Activated CD4-positive, alpha-beta T cell treated with anti-CD3 and anti-CD28 coated beads for 36 hours (primary cell): ENCODE results near the gene KRTAP5-4. TPM values are rescaled to one million over a fixed set of nuclear protein-coding genes. Genes with fewer than 3 reads are reported as not detected.
"Not testable (repeated sequence)": the region's sequence is repeated elsewhere in the genome, so short reads cannot be mapped to it uniquely, and the experiment has no call there.

Experiments
- ATAC-seq: fragments of 200-7000 bp; cut with Tn5 transposase; one replicate; pipeline ENCODE4 v1.10.0; 2021; ENCODE audit warnings: mild to moderate bottlenecking, moderate library complexity
- CTCF ChIA-PET: fragments of 350-600 bp; sonication (Branson Sonifier 250); formaldehyde crosslinking; loops from one replicate; lab custom pipeline; 2021; ENCODE audit warnings: antibody characterized with exemption; lab: Charles Lee
- POLR2A ChIA-PET: fragments of 350-600 bp; sonication (Branson Sonifier 250); formaldehyde crosslinking; loops from one replicate; lab custom pipeline; 2021; ENCODE audit warnings: antibody characterized with exemption, inconsistent platforms; lab: Charles Lee
- DNase-seq: peaks from one replicate; pipeline ENCODE4 v3.0.0-alpha.2; 2020
- H3K27ac Mint-ChIP-seq: one replicate; pipeline ENCODE4 v1.8.0; 2021; ENCODE audit warnings: mixed read lengths
- H3K27me3 Mint-ChIP-seq: one replicate; pipeline ENCODE4 v1.8.0; 2021; ENCODE audit warnings: mixed read lengths
- H3K36me3 Mint-ChIP-seq: one replicate; pipeline ENCODE4 v1.8.0; 2021; ENCODE audit warnings: low read depth, mixed read lengths
- H3K4me1 Mint-ChIP-seq: one replicate; pipeline ENCODE4 v1.8.0; 2021; ENCODE audit warnings: mixed read lengths
- H3K4me3 Mint-ChIP-seq: one replicate; pipeline ENCODE4 v1.8.0; 2021; ENCODE audit warnings: mild to moderate bottlenecking, moderate library complexity, mixed read lengths
- H3K9me3 Mint-ChIP-seq: one replicate; pipeline ENCODE4 v1.8.0; 2021; ENCODE audit warnings: low read depth, mixed read lengths
- intact Hi-C, 2 experiments: fragments of 100-400 bp; cut with DNase I in 1 of 2; cut with micrococcal nuclease in 1 of 2; formaldehyde crosslinking; loops; one replicate each; pipeline versions ENCODE4 v1.14.2 to v1.15.1; 2022 to 2024; cut with DNase I, micrococcal nuclease
- total RNA-seq, 2 experiments: library from RNA; stranded (reverse); gene quantifications; one replicate each; pipeline ENCODE4 v1.2.3, GENCODE V29; 2021

Gene KRTAP5-4
- total RNA-seq, 2 experiments from 2014 or later = not detected

DNA sequence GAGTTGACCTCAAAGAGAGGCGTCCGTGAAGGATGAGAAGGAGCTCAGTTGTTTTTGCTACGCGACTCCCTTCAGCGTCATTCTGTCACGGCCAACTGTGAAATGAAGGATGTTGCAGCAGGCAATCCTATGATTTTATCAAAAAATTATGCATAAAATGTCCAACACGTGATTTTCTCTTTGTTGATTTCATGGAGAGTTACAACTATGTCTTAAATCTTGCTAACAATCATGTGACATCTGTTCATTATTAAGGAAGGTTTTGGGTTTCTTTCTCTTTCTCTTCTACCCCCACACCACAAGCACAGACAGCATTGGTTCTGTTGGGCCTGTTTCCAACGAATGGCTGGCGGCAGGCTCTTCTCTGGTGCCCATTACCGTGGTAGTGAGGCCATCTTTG is 3.7 kb downstream of the KRTAP5-4 start:
- CTCF ChIA-PET = interaction anchor here (1.5 to 1.6 kb wide), 2 partner anchors 13 to 28 kb away, joined by 3 to 7 read pairs; no protein-coding TSS in a partner anchor
- H3K4me1 Mint-ChIP-seq = peaks cover 5% of the 10 kb centered on the region
- ATAC-seq = no peak

DNA sequence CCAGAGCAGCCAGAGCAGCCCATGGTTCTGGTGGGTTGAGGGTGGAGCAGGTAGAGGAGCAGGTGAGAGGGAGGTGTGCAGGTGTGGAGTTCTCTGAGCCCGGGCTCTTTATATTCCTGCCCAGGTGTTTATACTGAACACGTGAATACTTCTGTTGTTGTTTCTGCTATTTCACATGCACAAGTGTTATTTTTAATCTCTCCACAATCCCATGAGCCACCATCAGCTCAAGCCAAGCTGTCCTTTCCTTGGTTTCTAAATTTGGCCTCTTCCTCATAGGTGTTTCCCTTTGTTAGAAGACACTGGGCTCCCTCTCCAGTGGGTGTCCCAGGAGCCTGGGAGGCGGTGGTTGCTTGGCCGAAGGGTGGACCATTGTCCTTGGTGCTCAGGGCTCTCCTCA is 13.6 kb downstream of the KRTAP5-4 start, which contains the start of gene KRTAP5-3:
KRTAP5-3 (minus strand) TSS at position 101 of the 400 bp plus-strand sequence; CDS start at position 23, 78 bp downstream.
- ATAC-seq (no peak), DNase-seq (no peak)
- Mint-ChIP-seq H3K27me3 (peaks cover 18% of the 10 kb centered on the region), H3K4me3 (no peak within 1 kb of the TSS), H3K27ac (no peak within 1 kb of the TSS), H3K36me3 (no peaks in the 10 kb centered on the region), H3K9me3 (no peaks in the 10 kb centered on the region), H3K4me1 (peaks cover 7% of the 10 kb centered on the region)
- POLR2A ChIA-PET = interaction anchor here (0.6 kb wide), 1 partner anchor 9 kb away, joined by 3 read pairs; no protein-coding TSS in a partner anchor
- CTCF ChIA-PET = interaction anchor here (0.5 to 1.5 kb wide), 3 partner anchors 11 to 20 kb away, joined by 3 to 5 read pairs (median 3); no protein-coding TSS in a partner anchor
- intact Hi-C loops = no loop called here

More for the DNA sequence above, 3.7 kb downstream of the KRTAP5-4 start:
- Mint-ChIP-seq H3K27ac (no peak overlapping the region), H3K36me3 (no peaks in the 10 kb centered on the region), H3K9me3 (no peaks in the 10 kb centered on the region), H3K27me3 (peaks cover 17% of the 10 kb centered on the region), H3K4me3 (no peak overlapping the region)
- intact Hi-C loops = no loop called here
- no peak for DNase-seq
- POLR2A ChIA-PET = no interaction called here

DNA sequence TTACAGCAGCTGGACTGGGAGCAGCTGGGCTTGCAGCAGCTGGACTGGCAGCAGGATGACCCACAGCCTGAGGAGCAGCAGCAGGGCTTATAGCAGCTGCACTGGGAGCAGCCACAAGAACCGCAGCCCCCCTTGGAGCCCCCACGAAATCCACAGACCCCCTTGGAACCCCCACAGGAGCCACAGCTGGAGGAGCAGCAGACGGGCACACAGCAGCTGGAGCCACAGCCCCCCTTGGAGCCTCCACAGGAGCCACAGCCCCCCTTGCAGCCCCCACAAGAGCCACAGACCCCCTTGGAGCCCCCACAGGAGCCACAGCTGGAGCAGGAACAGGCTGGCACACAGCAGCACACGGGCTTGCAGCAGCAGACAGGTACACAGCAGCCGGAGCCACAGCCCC is 14.0 kb downstream of the KRTAP5-4 start:
- CTCF ChIA-PET = interaction anchor here (0.5 to 1.5 kb wide), 2 partner anchors 10 to 20 kb away, joined by 3 to 5 read pairs; no protein-coding TSS in a partner anchor
- H3K27ac Mint-ChIP-seq, H3K4me1 Mint-ChIP-seq, DNase-seq, ATAC-seq, H3K4me3 Mint-ChIP-seq, H3K36me3 Mint-ChIP-seq, H3K9me3 Mint-ChIP-seq, intact Hi-C loops: not testable (repeated sequence)
- POLR2A ChIA-PET = interaction anchor here (0.6 kb wide), 1 partner anchor 10 kb away, joined by 3 read pairs; no protein-coding TSS in a partner anchor
- peaks cover 23% of the 10 kb centered on the region for H3K27me3 Mint-ChIP-seq

DNA sequence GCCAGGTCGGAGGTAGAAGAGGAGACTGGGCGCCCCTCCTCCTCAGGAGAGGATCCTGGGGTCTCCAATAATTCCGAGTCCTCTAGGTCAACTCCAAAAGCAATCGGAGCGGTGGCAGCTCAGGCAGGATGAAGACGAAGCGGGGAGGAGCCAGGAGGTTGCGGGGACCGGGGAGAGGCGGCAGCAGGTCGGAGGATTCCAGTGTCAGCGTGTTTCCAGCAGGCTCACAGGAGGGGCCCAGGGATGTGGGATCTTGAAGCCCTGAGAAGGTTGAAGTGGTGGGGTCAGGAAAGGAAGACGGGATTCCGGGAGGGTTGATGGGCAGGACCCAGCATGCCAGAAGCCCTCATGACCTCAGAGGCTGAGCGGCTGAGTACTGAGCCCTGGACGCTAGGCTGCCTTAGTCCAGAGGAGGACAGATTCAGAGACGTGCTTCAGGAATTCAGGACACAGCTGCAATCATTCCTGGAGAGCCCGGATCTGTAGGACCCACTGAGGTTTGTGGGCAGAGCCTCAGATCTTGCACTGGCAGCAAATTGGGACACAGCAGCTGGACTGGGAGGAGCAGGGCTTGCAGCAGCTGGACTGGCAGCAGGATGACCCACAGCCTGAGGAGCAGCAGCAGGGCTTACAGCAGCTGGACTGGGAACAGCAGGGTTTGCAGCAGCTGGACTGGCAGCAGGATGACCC is 14.6 kb downstream of the KRTAP5-4 start:
- H3K36me3 Mint-ChIP-seq, ATAC-seq, CTCF ChIA-PET, H3K4me3 Mint-ChIP-seq, H3K9me3 Mint-ChIP-seq, DNase-seq, H3K27ac Mint-ChIP-seq, intact Hi-C loops, POLR2A ChIA-PET, H3K4me1 Mint-ChIP-seq: not testable (repeated sequence)
- H3K27me3 Mint-ChIP-seq = peaks cover 23% of the 10 kb centered on the region

DNA sequence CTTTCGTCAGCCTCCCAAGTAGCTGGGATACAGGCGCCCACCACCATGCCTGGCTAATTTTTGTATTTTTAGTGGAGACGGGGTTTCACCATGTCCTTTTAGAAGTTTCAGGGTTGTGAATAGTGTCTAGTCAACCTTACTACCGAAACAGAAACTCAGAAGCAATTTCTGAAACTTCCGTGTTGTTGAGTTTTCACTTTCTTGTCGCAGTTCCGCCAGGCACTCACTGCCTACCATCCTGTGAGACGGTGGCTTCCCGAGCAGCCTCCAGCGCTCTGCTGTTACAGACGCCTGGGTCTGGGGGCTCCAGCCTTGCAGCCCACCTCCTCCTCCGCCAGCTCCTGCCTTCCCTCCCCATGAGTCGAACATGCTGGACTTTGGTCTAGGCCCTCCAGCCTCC is 16.0 kb downstream of the KRTAP5-4 start:
- H3K4me3 Mint-ChIP-seq, CTCF ChIA-PET, H3K36me3 Mint-ChIP-seq, H3K9me3 Mint-ChIP-seq, intact Hi-C loops, H3K27ac Mint-ChIP-seq, H3K4me1 Mint-ChIP-seq: not testable (repeated sequence)
- ATAC-seq = peak; percentile 84
- peaks cover 28% of the 10 kb centered on the region for H3K27me3 Mint-ChIP-seq
- POLR2A ChIA-PET = interaction anchor here (0.6 kb wide), 1 partner anchor 145 kb away, joined by 4 read pairs; no protein-coding TSS in a partner anchor
- peak; percentile 46 for DNase-seq

DNA sequence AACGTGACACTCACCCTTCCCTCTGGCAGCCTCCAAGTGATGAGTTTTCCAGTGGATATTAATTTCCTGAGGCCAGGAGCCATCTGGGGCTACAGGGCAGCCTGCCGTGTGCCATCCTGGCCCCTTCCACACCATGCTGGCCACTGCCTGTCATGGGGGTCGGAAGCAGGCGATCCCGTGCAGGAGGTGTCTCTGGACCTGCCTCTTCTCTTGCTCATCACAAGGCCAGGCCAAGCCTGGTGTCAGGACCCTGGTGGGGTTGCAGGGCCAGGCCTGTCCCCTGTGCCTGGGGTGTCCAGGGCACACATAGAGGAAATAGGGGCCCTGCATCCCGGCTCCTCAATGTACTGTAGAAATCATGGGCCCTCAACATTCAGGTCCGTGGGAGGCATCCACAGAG is 17.2 kb downstream of the KRTAP5-4 start:
- Mint-ChIP-seq H3K36me3 (no peaks in the 10 kb centered on the region), H3K9me3 (no peaks in the 10 kb centered on the region), H3K27ac (no peak overlapping the region), H3K4me3 (no peak overlapping the region), H3K4me1 (peaks cover 7% of the 10 kb centered on the region), H3K27me3 (peaks cover 29% of the 10 kb centered on the region)
- DNase-seq (no peak), ATAC-seq (no peak)
- ChIA-PET POLR2A (no interaction called here), CTCF (no interaction called here)
- intact Hi-C loops = no loop called here

DNA sequence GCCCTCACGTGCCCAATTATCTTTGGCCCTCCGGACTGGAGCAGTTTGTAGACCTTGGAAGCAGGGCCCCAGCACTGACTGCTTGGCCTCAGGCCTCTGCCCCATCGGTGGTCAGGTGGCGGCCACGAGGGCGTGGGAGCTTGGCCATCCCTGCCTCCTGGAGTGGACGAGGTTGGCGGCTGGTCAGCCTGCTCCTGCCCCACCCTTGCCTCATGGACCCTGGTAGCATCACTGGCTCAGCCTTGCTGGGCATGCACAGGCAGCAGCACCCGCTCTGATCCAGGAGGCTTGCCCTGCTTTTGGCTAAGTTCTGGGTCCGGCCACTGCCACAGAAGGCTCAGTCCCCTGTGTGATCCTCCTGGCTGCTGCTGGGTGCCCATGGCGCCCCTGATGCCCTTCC is 17.8 kb downstream of the KRTAP5-4 start:
- Mint-ChIP-seq H3K4me1 (peaks cover 7% of the 10 kb centered on the region), H3K36me3 (no peaks in the 10 kb centered on the region), H3K27ac (no peak overlapping the region), H3K27me3 (peaks cover 32% of the 10 kb centered on the region), H3K9me3 (no peaks in the 10 kb centered on the region), H3K4me3 (no peak overlapping the region)
- CTCF ChIA-PET = no interaction called here
- intact Hi-C loops = no loop called here
- ATAC-seq (no peak), DNase-seq (no peak)
- POLR2A ChIA-PET = no interaction called here

DNA sequence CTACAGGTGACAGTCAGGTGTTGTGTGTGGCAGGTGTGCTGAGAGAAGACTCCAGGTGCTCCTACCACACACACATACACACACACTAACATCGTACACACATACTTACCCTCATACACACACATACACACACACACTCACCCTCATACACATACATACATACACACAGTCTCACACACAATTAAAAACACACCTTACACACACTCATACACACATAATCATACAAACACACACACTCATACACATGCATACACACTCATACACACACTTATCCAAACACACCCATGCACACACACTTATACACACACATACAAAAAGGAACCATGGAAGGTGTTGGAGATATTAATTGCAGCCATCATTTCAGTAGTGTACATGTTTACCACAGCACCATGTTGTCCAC is 18.3 kb downstream of the KRTAP5-4 start:
- ChIA-PET CTCF (no interaction called here), POLR2A (no interaction called here)
- H3K9me3 Mint-ChIP-seq = no peaks in the 10 kb centered on the region
- intact Hi-C loops = no loop called here
- DNase-seq (no peak), ATAC-seq (no peak)
- H3K36me3 Mint-ChIP-seq = no peaks in the 10 kb centered on the region
- H3K4me3 Mint-ChIP-seq = no peak overlapping the region
- H3K27ac Mint-ChIP-seq = no peak overlapping the region
- H3K27me3 Mint-ChIP-seq = peaks cover 36% of the 10 kb centered on the region
- peaks cover 7% of the 10 kb centered on the region for H3K4me1 Mint-ChIP-seq

DNA sequence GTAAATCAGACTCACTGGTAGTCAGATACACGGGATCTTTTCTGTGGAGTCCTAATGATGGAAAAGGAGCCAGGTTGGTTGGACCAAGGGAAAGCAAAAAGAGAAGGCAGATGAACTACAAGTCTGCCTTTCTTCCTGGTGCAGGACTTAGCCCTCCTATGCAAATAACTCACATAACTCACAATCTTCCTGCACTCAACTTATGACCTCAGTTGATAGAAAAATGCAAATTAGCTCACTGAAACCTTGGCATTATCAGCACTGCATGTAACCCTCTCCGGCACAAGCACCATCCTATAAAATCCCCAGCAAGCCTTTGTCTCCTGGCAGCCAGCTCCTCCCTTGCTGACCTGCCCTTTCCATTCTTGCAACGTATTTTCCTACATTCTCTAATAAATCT is 20.3 kb downstream of the KRTAP5-4 start:
- H3K9me3 Mint-ChIP-seq, H3K4me1 Mint-ChIP-seq, DNase-seq, H3K36me3 Mint-ChIP-seq, ATAC-seq, POLR2A ChIA-PET, H3K4me3 Mint-ChIP-seq, H3K27ac Mint-ChIP-seq, intact Hi-C loops: not testable (repeated sequence)
- CTCF ChIA-PET = interaction anchor here (0.6 to 1.0 kb wide), 3 partner anchors 24 to 183 kb away, joined by 3 read pairs; no protein-coding TSS in a partner anchor
- peaks cover 33% of the 10 kb centered on the region for H3K27me3 Mint-ChIP-seq

DNA sequence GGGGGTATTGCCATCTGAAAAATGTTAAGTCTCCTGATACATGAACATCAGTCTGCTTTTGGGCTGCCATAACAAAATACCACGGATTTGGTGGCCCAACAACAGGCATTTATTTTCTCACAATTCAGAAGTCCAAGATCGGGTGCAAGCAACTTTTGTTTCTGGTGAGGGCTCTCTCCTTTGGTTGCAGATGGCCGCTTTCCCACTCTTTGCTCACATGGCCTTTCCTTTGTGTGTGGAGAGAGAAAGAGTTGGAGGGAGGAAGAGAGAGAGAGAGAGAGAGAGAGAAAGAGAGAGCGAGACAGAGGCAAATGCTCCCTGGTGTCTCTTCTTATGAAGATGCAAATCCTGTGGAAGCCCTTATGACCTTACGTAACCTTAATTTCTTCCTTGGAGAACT is 21.3 kb downstream of the KRTAP5-4 start:
- POLR2A ChIA-PET = no interaction called here
- H3K4me1 Mint-ChIP-seq = peaks cover 1% of the 10 kb centered on the region
- no peak overlapping the region for H3K4me3 Mint-ChIP-seq
- no peaks in the 10 kb centered on the region for H3K36me3 Mint-ChIP-seq
- ATAC-seq (no peak), DNase-seq (no peak)
- peaks cover 35% of the 10 kb centered on the region for H3K27me3 Mint-ChIP-seq
- CTCF ChIA-PET = interaction anchor here (1.7 kb wide), 1 partner anchor 26 kb away, joined by 5 read pairs; no protein-coding TSS in a partner anchor
- H3K27ac Mint-ChIP-seq = no peak overlapping the region
- H3K9me3 Mint-ChIP-seq = no peaks in the 10 kb centered on the region
- intact Hi-C loops = no loop called here

DNA sequence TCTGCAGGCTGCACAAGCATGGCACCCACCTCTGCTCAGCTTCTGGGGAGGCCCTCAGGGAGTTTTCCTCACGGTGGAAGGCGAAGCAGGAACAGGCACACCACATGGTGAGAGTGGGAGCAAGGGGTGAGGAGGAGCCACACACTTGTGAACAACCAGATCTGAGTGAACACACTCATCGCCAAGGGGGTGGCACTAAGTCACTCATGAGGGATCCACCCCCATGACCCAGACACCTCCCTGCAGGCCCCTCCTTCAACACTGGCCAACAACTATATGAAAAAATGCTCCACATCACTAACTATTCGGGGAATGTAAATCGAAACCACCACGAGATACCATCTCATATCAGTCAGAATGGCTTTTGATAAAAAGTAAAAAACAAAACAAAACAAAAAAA is 23.1 kb downstream of the KRTAP5-4 start:
- intact Hi-C loops = no loop called here
- CTCF ChIA-PET = interaction anchor here (0.5 to 1.8 kb wide), 5 partner anchors 24 to 201 kb away, joined by 3 to 7 read pairs (median 4); no protein-coding TSS in a partner anchor
- Mint-ChIP-seq H3K36me3 (no peaks in the 10 kb centered on the region), H3K27me3 (peaks cover 39% of the 10 kb centered on the region), H3K4me1 (peaks cover 5% of the 10 kb centered on the region), H3K9me3 (no peaks in the 10 kb centered on the region), H3K27ac (no peak overlapping the region), H3K4me3 (no peak overlapping the region)
- POLR2A ChIA-PET = interaction anchor here (0.6 kb wide), 1 partner anchor 164 kb away, joined by 3 read pairs; no protein-coding TSS in a partner anchor
- ATAC-seq = peak; percentile 42
- DNase-seq = no peak
